Measurements from ENCODE around the gene PRR30. TPM values are rescaled to one million over a fixed set of nuclear protein-coding genes. Genes with fewer than 3 reads are reported as not detected.

The PRR30 gene
- not detected in 2 replicates for total RNA-seq

- DNase-seq (ENCODE audit: low read depth): no peak
- TF ChIP-seq CTCF (conservative IDR thresholded peaks at IDR 0.05; ENCODE audit: low read depth, low read length): no peak
- H3K4me3 ChIP-seq (ENCODE audit: low read depth, low read length): no peak within 1 kb of the TSS
These were observed at the start of gene PRR30 for GRCh38 chr2:27139310-27139709. TSS of gene PRR30 (minus strand) at chr2:27139410. CDS start at chr2:27138329, 1,081 bp downstream.

GRCh38 chr2:27186613-27187345 lies 47.6 kb upstream of the PRR30 start:
- no peak for TF ChIP-seq CTCF (conservative IDR thresholded peaks at IDR 0.05; ENCODE audit: low read depth, low read length)
- no peak for DNase-seq (ENCODE audit: low read depth)
- no peak overlapping the region for H3K4me3 ChIP-seq (ENCODE audit: low read depth, low read length)

- no peak overlapping the region for H3K4me3 ChIP-seq (ENCODE audit: low read depth, low read length)
- DNase-seq (ENCODE audit: low read depth): no peak
- TF ChIP-seq CTCF (conservative IDR thresholded peaks at IDR 0.05; ENCODE audit: low read depth, low read length): no peak
These were observed 46.3 kb upstream of the PRR30 start for GRCh38 chr2:27185331-27186026.

GRCh38 chr2:27184115-27184514 lies 44.9 kb upstream of the PRR30 start:
- TF ChIP-seq CTCF (conservative IDR thresholded peaks at IDR 0.05; ENCODE audit: low read depth, low read length): no peak
- DNase-seq (ENCODE audit: low read depth): no peak

GRCh38 chr2:27182346-27182745 lies 43.1 kb upstream of the PRR30 start:
- H3K4me3 ChIP-seq (ENCODE audit: low read depth, low read length): no peak overlapping the region
- no peak for DNase-seq (ENCODE audit: low read depth)
- no peak for TF ChIP-seq CTCF (conservative IDR thresholded peaks at IDR 0.05; ENCODE audit: low read depth, low read length)

More at GRCh38 chr2:27184115-27184514, 44.9 kb upstream of the PRR30 start:
- H3K4me3 ChIP-seq (ENCODE audit: low read depth, low read length): no peak overlapping the region

GRCh38 chr2:27179344-27180000 lies 40.3 kb upstream of the PRR30 start:
- TF ChIP-seq CTCF (conservative IDR thresholded peaks at IDR 0.05; ENCODE audit: low read depth, low read length): no peak
- DNase-seq (ENCODE audit: low read depth): no peak
- H3K4me3 ChIP-seq (ENCODE audit: low read depth, low read length): no peak overlapping the region
